Measurements from ENCODE around the gene PIGZ. TPM values are rescaled to one million over a fixed set of nuclear protein-coding genes. Genes with fewer than 3 reads are reported as not detected.

PIGZ gene
- total RNA-seq, 2 experiments from 2014 or later = 0.27 to 0.76 TPM

DNA sequence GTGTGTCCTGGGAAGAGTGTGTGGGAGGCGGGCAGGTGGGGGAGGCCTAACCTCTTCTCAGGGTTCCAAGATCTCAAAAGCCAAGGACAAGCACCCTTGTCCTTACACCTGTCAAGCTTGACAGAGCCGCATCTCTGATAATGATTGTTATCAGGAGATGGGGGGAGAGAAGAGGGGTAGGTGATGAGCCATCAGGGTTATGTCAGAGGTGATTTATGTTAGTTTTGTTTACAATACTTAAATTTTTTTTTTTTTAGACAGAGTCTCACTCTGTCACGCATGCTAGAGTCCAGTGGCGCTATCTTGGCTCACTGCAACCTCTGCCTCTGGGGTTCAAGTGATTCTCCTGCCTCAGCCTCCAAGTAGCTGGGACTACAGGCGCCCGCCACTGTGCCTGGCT is 18.9 kb downstream of the PIGZ start:
- H3K36me3 Mint-ChIP-seq (ENCODE audit: low read depth) = no peaks in the 10 kb centered on the region
- H3K27ac Mint-ChIP-seq = no peak overlapping the region
- intact Hi-C loops (cut with micrococcal nuclease) = loop anchor here (10.0 kb wide), 1 partner anchor 115 kb away; no protein-coding TSS in a partner anchor
- TF ChIP-seq CTCF (IDR thresholded peaks at IDR 0.05) = no peak
- H3K27me3 Mint-ChIP-seq = no peaks in the 10 kb centered on the region
- H3K4me1 Mint-ChIP-seq (ENCODE audit: low read depth) = peaks cover 3% of the 10 kb centered on the region
- CTCF ChIA-PET = interaction anchor here (1.3 kb wide), 1 partner anchor 80 kb away, joined by 3 read pairs; no protein-coding TSS in a partner anchor
- H3K9me3 Mint-ChIP-seq = no peaks in the 10 kb centered on the region
- POLR2A ChIA-PET = no interaction called here
- ATAC-seq (no peak), DNase-seq (no peak)
- H3K4me3 Mint-ChIP-seq = no peak overlapping the region

- Mint-ChIP-seq H3K27ac (no peak overlapping the region), H3K36me3 (ENCODE audit: low read depth) (peaks cover 2% of the 10 kb centered on the region), H3K4me3 (no peak overlapping the region), H3K27me3 (no peaks in the 10 kb centered on the region), H3K4me1 (ENCODE audit: low read depth) (peaks cover 8% of the 10 kb centered on the region), H3K9me3 (no peaks in the 10 kb centered on the region)
- TF ChIP-seq CTCF (IDR thresholded peaks at IDR 0.05) = no peak
- CTCF ChIA-PET = interaction anchor here (1.3 kb wide), 1 partner anchor 81 kb away, joined by 3 read pairs; no protein-coding TSS in a partner anchor
- intact Hi-C loops (cut with micrococcal nuclease) = loop anchor here (10.0 kb wide), 1 partner anchor 114 kb away; no protein-coding TSS in a partner anchor
- DNase-seq (no peak), ATAC-seq (no peak)
- POLR2A ChIA-PET = no interaction called here
Observed at GRCh38 chr3:196949285-196949619, 19.4 kb downstream of the PIGZ start.

DNA sequence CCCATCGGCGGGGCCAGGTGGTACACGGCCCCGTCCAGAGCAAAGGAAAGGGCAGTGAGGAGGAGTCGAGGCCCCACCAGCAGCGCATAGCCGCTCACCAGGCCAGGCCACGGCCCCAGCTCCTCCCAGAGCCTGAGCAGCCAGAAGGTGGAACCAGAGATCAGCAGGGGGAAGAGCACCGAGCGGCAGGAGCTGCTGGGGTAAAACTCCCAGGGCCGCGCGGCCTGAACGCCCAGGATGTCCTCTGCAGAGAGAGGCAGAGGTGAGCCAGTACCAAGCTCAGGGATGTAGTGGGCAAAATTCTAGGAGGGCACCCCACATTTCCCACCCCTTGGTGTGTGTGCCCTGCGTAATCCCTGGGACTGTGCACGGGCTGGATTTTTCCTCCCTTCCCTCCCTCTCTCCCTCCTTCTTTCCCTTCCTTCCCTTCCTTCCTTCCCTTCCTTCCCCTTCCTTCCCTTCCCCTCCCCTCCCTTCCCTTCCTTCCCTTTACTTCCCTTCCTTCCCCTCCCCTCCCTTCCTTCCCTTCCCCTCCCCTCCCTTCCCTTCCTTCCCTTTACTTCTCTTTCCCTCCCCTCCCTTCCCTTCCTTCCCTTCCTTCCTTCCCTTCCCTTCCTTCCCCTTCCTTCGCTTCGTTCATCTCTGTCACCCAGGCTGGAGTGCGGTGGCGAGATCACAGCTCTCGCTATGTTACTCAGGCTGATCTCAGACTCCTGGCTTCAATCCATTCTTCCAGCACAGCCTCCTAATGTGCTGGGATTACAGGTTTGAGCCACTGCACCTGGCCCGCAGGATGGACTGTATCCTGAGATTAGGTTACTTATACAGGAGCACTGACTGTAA is 20.0 kb downstream of the PIGZ start:
- no peaks in the 10 kb centered on the region for H3K27me3 Mint-ChIP-seq
- H3K4me3 Mint-ChIP-seq = no peak overlapping the region
- ATAC-seq (peak; percentile 20), DNase-seq (no peak)
- H3K36me3 Mint-ChIP-seq (ENCODE audit: low read depth) = peaks cover 6% of the 10 kb centered on the region
- POLR2A ChIA-PET = interaction anchor here (0.6 kb wide), 1 partner anchor 911 kb away, joined by 4 read pairs; no protein-coding TSS in a partner anchor
- no peak overlapping the region for H3K27ac Mint-ChIP-seq
- intact Hi-C loops (cut with micrococcal nuclease) = loop anchor here (10.0 kb wide), 1 partner anchor 114 kb away; no protein-coding TSS in a partner anchor
- no peak for TF ChIP-seq CTCF (IDR thresholded peaks at IDR 0.05)
- CTCF ChIA-PET = interaction anchor here (1.3 kb wide), 1 partner anchor 81 kb away, joined by 3 read pairs; no protein-coding TSS in a partner anchor
- H3K9me3 Mint-ChIP-seq = no peaks in the 10 kb centered on the region
- H3K4me1 Mint-ChIP-seq (ENCODE audit: low read depth) = peaks cover 14% of the 10 kb centered on the region

- ATAC-seq (no peak), DNase-seq (no peak)
- POLR2A ChIA-PET = interaction anchor here (0.6 kb wide), 2 partner anchors 280 to 911 kb away, joined by 3 to 4 read pairs; no protein-coding TSS in a partner anchor
- Mint-ChIP-seq H3K27ac (no peak overlapping the region), H3K27me3 (no peaks in the 10 kb centered on the region), H3K4me1 (ENCODE audit: low read depth) (peaks cover 17% of the 10 kb centered on the region), H3K9me3 (no peaks in the 10 kb centered on the region), H3K4me3 (no peak overlapping the region), H3K36me3 (ENCODE audit: low read depth) (peaks cover 13% of the 10 kb centered on the region)
- no peak for TF ChIP-seq CTCF (IDR thresholded peaks at IDR 0.05)
- CTCF ChIA-PET = no interaction called here
- intact Hi-C loops (cut with micrococcal nuclease) = loop anchor here (10.0 kb wide), 1 partner anchor 113 kb away; no protein-coding TSS in a partner anchor
Observed at GRCh38 chr3:196947860-196948441, 20.7 kb downstream of the PIGZ start.
